NK-92 treated with Interleukin-12 subunit alpha and Interleukin-12 subunit beta, amount 100 ng/mL, for 24 hours (cell line): ENCODE results near the gene MDM1.

Experiments
- DNase-seq: peaks from one replicate; lab custom pipeline; 2025; lab: John Stamatoyannopoulos, UW

Gene MDM1

GRCh38 chr12:68356060-68356695 is 24.0 kb upstream of the MDM1 start:
- no peak for DNase-seq

GRCh38 chr12:68354977-68355541 is 22.9 kb upstream of the MDM1 start:
- no peak for DNase-seq

- DNase-seq = no peak
These were observed 19.9 kb upstream of the MDM1 start for GRCh38 chr12:68352067-68352466.

- DNase-seq = no peak
These were observed 18.6 kb upstream of the MDM1 start for GRCh38 chr12:68350753-68351152.

GRCh38 chr12:68349921-68350606 is 17.9 kb upstream of the MDM1 start:
- DNase-seq = no peak

- no peak for DNase-seq
These were observed 17.1 kb upstream of the MDM1 start for GRCh38 chr12:68349220-68349621.

- no peak for DNase-seq
These were observed 16.3 kb upstream of the MDM1 start for GRCh38 chr12:68348419-68348818.

- DNase-seq = no peak
These were observed 13.6 kb upstream of the MDM1 start for GRCh38 chr12:68345763-68346162.

- no peak for DNase-seq
These were observed 12.0 kb upstream of the MDM1 start for GRCh38 chr12:68344126-68344525.

- DNase-seq = no peak
These were observed 10.8 kb upstream of the MDM1 start for GRCh38 chr12:68342966-68343365.

GRCh38 chr12:68341822-68342221 is 9.7 kb upstream of the MDM1 start:
- DNase-seq = no peak

GRCh38 chr12:68340404-68341270 is 8.5 kb upstream of the MDM1 start:
- DNase-seq = no peak

- no peak for DNase-seq
These were observed 4.7 kb upstream of the MDM1 start for GRCh38 chr12:68336889-68337303.

- no peak for DNase-seq
These were observed 3.3 kb upstream of the MDM1 start for GRCh38 chr12:68335462-68335861.

- no peak for DNase-seq
These were observed 2.0 kb upstream of the MDM1 start for GRCh38 chr12:68334132-68334531.

- no peak for DNase-seq
These were observed 817 bp upstream of the MDM1 start for GRCh38 chr12:68332728-68333630.

- DNase-seq = no peak
These were observed 678 bp downstream of the MDM1 start for GRCh38 chr12:68331500-68331868.

GRCh38 chr12:68327896-68328295 is 4.3 kb downstream of the MDM1 start:
- no peak for DNase-seq

- DNase-seq = no peak
These were observed 5.4 kb downstream of the MDM1 start for GRCh38 chr12:68326716-68327115.

- DNase-seq = no peak
These were observed 6.2 kb downstream of the MDM1 start for GRCh38 chr12:68325966-68326365.

- no peak for DNase-seq
These were observed 7.6 kb downstream of the MDM1 start for GRCh38 chr12:68324531-68324930.

- no peak for DNase-seq
These were observed 11.0 kb downstream of the MDM1 start for GRCh38 chr12:68321140-68321539.
